ENCODE results near the gene IQSEC2.

Gene IQSEC2

DNA sequence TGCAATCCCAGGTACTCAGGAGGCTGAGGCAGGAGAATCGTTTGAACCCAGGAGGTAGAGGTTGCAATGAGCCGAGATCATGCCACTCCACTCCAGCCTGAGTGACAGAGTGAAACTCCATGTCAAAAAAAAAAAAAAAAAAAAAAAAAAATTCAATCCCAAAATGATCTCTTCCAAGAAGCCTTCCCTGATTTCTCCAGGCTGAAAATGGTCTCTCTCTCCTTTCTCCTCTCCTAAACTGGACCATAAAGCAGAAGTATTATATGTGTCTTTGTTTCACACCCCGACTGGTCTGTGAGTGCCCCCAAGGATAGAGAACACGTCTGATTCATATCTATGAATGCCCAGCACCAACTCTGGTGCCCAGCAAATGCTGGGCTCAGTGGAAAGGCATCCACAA lies 39.1 kb downstream of the IQSEC2 start:
- DNase-seq (ENCODE audit: low spot score) = no peak

DNA sequence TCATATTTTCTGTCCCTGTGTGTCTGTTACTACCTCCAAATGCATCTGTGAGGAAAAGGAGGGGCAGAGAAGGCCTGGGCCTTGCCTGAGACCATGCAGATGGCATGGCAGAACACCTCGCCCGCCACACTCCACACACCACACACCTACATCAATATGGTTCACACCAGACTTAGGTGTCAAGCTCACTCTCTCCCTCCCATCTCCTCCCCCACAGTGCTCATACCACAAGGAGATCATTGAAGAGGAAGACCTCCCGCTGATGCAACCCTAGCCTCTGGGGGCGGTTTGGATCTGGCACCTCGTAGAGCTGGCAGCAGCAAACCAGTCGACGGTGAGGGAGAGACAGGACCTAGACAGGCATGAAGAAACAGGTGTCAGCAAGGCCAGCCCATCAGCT lies 39.8 kb downstream of the IQSEC2 start:
- DNase-seq (ENCODE audit: low spot score) = no peak

DNA sequence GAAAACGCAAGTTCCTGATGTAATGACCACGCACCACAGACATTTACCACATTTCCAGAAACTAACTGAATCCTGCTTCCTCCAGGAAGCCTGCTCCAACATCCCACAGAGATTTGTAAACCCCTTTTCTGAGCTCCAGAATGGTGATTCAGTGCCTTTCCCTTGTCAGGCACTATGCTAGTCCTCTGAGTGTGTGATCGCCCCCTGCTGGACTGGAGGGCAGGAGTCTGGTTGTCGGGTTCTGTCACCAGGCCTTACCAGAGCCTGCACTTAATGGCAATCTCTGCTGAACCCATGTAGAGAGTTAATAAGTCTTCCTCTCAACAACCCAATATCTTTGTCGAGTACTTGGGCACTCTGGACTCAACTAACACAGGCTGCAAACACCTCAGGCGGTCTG lies 41.9 kb downstream of the IQSEC2 start:
- no peak for DNase-seq (ENCODE audit: low spot score)

DNA sequence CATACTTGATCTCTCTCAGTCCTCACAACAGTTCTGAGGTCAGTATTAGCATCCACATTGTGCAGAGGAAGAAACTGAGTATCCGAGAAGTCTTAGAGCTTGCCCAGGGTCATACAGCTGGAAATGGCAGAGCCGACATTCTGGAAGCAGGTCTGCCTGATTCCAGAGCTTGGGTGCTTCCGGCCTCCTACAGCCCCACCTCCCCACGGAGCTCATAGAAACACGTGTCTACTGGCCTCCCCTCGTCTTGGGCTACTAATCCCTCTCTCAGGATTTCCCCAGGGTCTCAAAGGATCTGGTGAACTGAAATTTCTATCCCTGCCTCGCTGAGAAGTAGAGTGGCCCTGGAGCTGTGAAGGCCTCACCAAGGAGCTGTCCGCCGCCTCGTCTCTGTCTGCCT lies 44.3 kb downstream of the IQSEC2 start:
- no peak for DNase-seq (ENCODE audit: low spot score)

GRCh38 chrX:53236025-53236679 lies 45.2 kb downstream of the IQSEC2 start:
- no peak for DNase-seq (ENCODE audit: low spot score)

GRCh38 chrX:53235566-53235965 lies 45.8 kb downstream of the IQSEC2 start:
- DNase-seq (ENCODE audit: low spot score) = no peak

GRCh38 chrX:53234484-53234883 lies 46.9 kb downstream of the IQSEC2 start:
- no peak for DNase-seq (ENCODE audit: low spot score)

DNA sequence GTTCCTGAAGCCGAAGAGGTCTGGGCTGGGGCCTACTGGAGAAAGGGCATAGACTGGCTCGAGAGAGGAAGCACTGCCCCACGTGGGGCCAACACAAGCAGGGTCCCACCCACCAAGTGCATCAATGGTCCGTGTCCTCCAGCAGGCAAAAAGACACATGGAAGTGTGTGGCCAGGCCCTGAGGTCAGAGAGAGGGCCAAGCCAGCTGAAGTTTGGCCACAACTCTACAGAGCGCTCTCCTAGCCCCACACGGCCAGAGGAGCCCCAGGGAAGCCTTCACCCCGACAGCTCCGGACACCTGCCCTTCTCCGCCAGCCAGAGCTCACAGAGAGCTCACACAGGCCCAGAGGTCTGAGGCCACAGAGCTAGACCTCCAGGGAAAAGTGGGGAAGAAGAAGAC lies 47.8 kb downstream of the IQSEC2 start:
- no peak for DNase-seq (ENCODE audit: low spot score)

- no peak for DNase-seq (ENCODE audit: low spot score)
Observed at GRCh38 chrX:53230116-53230515, 51.3 kb downstream of the IQSEC2 start.

DNA sequence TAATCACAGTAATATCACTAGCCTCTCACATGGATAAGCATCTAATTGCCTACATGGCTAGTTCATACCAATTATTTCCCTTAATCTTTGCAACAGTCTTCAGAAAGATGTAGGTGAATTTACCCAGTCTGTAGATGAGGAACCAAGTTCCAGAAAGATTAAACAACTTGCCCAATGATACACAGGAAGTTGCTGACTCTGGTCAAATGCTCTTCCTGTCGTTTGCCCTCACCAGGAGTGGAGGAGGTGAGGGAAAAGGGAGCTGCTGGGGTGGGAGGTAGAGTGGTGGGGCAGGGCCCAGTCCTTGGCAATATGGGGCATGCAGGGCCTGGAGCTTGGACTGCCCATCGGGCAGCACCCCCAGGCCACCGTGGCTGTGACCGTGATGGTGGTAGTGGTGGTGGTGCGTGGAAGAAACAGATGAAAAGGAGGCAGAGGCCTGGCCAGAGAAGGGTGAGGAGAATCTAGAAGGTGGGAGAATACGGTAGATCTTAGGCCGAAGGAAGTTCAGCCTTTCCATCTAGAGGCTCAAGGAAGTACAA lies 54.1 kb downstream of the IQSEC2 start:
- no peak for DNase-seq (ENCODE audit: low spot score)

GRCh38 chrX:53224860-53225797 lies 56.3 kb downstream of the IQSEC2 start, which contains the start of gene KDM5C:
TSS of gene KDM5C (minus strand) at chrX:53225207. CDS start at chrX:53224889, 318 bp downstream.
- DNase-seq (ENCODE audit: low spot score) = peak; percentile 84

- no peak for DNase-seq (ENCODE audit: low spot score)
Observed at GRCh38 chrX:53223955-53224859, 57.2 kb downstream of the IQSEC2 start.

DNA sequence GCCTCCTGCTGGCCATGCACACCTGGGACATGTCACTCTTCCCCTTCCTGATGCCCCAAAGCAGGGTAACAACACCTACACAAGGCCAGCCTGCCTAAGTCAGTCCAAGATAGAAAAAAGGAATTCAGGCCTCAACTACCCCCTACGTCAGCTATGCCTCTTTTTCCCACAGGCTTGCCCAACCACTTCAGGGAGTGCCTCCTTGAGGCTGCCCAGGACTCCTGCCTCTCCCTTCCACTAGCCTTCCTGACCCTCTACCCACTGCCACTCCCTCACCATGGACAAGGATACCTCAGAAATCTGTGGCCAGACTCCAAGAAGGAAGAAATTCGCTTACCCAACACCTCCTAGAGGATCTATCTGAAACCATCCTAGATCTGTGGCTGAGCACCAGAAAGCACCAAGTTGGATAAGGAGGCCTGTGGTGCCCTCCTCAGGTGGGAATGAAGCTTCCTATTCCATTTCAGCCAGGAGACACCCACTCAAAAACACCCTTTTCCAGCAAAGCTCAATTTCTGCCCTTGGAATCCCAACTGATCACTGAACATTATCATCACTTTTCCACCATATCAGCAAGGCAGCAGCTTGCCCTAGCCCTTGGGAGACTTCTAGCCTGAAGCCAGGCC lies 58.2 kb downstream of the IQSEC2 start:
- DNase-seq (ENCODE audit: low spot score) = no peak
